HG02943 (cell line): ENCODE measurements around the gene KIRREL3.

Source experiments
- ATAC-seq: cut with Tn5 transposase; IDR thresholded peaks from one replicate; pipeline ENCODE4 v1.9.1; 2021; ENCODE audit warnings: mild to moderate bottlenecking, low read depth, moderate library complexity; ENCODE audit not compliant: unreplicated experiment

KIRREL3 gene

GRCh38 chr11:127000291-127000968 is at the start of gene KIRREL3:
Gene KIRREL3, minus strand, starts transcription at chr11:127000770.
- no peak for ATAC-seq

DNA sequence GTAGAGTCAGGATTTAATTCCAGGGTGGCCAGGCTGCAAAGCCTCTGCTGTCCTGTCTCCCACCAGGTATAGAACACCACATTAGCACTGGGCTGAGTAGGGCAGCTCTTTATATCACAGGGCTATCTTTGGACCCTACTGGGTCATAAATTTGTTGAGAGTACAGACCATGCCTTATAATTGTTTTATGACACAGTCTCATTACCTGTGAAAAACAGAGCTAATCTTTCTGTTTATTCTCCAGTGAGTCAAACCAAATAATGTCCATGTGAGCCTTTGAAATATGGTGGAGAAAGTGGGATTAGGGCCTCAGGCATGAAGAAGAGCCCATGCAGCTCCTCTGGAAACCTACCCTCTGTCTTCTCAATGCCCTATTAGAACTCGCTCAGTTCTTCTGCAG is 49.6 kb upstream of the KIRREL3 start:
- ATAC-seq = no peak

- ATAC-seq = no peak
These were observed 48.9 kb upstream of the KIRREL3 start for GRCh38 chr11:127049486-127049885.

DNA sequence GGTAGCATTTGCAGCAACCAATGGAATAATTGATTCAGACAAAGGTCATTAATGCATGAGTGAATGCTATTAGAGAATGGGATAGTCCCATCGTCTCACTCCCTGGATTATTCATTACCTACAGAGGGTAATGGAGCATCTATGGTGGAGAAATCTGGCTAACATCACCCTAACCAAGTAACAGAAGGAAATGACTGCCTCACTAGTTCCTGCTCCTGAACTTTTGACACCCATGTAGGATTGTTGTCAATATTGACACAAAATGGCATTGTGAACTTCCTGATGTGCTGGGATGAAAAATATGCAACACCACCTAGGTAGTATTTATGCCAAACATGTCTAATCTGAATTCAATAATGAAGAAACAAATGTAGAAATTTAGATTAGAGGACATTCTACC is 44.0 kb upstream of the KIRREL3 start:
- ATAC-seq = no peak

- no peak for ATAC-seq
These were observed 41.9 kb upstream of the KIRREL3 start for GRCh38 chr11:127042445-127042844.

DNA sequence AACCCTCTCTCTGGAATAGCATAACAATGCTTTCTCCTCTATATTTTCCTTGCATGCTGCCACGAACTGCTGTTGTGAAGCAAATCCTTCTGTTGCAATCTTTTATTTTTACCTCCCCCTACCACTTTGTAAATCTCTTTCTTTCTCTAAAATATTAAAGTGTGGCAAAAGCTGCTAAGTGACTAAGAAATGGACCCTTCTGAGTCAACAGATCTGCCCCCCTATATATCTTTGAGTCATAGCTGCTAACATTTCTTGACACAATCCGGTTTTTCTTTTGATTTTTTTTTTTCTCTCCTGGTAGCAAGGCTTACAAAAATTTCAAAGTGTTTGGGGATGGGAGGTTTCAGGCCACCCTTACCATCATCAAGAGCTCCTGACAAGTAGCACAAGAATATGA is 39.0 kb upstream of the KIRREL3 start:
- ATAC-seq = no peak

DNA sequence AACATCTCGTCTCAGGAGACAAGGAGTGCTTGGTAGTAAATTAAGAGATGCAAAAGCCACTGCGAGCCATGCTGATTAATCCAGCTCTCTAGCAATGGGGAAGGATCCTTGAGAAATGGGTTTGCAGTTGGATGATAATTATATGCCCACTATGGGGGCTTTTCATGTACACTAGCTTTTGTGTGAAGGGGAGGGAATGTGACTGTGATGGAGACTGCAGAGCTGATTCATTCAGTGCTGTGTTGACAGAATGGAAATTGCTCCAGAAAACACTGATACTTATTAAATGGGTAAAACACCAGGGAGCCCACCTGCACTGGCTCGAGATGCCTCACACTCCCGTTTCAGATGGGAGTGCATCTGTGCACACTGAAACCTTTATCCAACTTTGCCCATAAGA is 37.0 kb upstream of the KIRREL3 start:
- no peak for ATAC-seq

DNA sequence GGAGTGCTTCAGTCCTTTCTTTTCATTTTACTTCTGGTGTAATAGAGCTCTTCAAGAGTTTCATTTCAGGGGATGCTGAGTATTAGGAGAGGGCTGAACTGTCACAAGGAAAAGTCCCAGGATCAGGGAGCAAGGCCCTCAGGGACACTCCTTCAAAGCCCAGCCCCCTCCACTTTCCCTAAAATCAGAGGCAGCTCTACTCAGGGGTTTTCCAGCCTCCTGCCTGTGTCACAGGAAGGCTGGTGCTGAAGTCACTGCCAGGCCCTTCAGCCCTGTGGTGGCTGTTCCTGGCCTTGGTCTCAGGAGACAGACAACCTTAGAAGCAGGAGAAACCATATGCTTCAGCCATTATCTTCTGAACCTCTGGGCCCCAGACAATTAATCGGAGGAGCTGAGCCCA is 36.4 kb upstream of the KIRREL3 start:
- no peak for ATAC-seq

- ATAC-seq = no peak
These were observed 35.3 kb upstream of the KIRREL3 start for GRCh38 chr11:127035824-127036223.

GRCh38 chr11:127034973-127035372 is 34.4 kb upstream of the KIRREL3 start:
- ATAC-seq = no peak

DNA sequence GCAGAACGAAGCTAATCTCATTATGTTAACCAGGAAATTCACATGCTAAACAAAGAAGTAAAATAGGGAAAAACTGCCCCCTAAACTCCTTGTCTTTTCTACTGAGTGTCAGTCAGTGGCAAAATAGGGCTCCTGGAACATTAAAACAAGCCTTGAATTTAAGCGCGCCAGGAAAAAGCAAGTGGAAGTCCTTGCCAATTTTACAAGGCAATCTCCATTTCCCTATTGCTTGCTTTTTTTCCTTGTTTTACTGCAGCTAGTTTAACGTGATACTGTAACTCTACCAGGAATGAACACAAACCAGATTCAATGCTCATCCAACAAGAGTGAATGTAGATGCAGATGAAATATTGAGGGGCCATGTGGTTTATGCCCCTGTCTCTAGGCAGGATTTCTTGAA is 28.1 kb upstream of the KIRREL3 start:
- ATAC-seq = no peak

DNA sequence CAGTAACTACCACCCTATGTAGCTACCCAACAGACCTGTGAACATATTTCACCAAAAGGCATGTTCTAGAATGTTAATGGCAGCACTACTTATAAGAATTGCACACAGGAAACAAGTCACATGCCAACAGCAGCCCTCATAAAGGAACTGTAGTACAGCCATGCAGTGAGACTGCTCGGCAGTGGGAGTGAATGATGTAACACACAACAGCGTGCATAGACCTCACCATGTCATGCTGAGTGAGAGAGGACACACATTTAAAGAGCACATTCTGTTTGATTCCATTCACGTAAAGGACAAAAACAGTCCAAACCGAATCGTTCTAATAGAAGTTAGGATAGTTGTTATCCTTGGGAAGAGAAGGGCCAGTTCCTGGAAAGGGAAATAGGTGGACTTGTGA is 27.2 kb upstream of the KIRREL3 start:
- no peak for ATAC-seq

DNA sequence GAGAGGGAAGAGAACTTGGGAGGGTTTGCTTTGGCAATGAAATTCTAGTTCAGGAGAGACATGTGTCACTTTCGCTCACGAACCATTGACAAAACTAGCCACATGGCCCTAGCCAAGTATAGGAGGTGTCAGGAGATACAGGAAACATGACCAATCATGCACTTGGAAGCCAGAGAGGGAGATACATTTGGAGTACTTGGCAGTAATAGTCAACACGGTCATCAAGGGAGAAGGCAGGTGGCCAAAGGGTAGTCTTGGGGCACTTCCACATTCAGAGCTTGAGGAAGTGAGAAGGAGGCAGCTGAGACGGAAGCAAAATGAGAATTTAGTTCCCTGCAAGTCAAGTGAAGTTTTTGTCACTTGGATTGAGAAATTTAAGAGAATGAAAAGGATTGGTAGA is 26.4 kb upstream of the KIRREL3 start:
- no peak for ATAC-seq

DNA sequence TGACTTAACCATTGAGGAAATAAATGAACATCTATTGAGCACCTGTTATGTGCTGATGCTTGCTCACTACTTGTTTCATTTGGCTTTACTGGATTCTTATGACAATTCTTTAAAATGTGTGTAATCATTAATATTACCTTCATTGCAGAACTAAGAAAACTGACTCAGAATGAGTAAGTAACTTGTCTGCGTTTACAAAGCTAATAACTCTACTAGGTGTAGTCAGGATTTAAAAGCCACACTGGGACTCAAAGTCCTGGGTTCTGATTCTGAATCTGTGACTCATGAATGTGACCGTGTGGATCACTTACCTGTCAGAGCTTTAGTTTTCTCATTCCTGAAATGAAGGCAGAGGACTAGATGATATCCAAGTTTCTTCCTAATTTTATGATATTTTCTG is 23.4 kb upstream of the KIRREL3 start:
- no peak for ATAC-seq

DNA sequence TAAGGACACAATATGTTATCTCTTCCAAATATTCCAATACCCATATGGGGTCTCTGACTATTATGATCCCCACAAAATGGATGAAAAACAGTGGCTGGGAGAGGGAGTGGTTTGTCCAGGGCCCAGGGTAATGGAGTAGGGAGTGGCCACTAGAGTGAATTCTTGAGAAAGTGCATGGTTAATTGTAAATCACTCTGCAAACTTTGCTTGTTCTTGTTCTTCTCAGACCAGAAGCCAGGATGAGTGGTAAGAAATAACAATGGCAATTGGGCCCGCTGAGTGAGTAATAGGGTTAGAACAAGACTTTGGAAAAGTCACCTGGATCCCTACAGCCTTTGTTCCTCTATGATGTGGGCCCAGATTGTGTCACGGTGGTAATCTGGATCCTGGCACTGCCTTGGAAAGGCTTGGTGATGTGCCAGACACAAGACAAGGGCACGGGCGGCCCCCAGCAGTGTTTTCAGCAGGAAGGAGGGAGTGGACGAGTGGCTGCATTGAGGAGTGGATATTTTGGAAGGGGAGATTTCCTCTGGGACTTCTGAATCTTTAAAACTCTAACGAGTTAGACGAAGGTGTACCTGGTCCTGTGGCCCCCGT is 18.2 kb upstream of the KIRREL3 start:
- ATAC-seq = no peak

GRCh38 chr11:127017482-127017881 is 16.9 kb upstream of the KIRREL3 start:
- no peak for ATAC-seq

DNA sequence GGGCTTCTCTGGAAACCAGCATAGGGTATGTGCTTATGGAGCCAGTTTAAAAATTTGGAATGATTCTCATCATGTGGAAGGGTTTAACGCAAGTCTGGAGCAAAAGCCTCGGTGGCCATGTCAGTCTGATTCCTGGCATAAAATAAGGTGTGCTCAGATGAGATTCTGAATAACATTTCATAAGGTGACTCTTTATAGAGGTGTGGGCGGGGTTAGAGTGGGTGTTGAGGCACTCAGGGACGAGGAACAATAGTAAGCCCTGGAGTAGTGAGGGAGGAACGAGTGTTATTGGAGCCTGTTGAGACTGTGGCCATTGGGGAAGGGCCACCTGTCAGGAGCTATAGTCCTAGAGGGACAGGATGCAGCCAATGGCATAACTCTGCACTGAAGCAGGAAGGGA is 13.0 kb upstream of the KIRREL3 start:
- ATAC-seq = no peak

GRCh38 chr11:127006311-127006710 is 5.7 kb upstream of the KIRREL3 start:
- no peak for ATAC-seq

- no peak for ATAC-seq
These were observed 2.9 kb upstream of the KIRREL3 start for GRCh38 chr11:127003260-127003981.

DNA sequence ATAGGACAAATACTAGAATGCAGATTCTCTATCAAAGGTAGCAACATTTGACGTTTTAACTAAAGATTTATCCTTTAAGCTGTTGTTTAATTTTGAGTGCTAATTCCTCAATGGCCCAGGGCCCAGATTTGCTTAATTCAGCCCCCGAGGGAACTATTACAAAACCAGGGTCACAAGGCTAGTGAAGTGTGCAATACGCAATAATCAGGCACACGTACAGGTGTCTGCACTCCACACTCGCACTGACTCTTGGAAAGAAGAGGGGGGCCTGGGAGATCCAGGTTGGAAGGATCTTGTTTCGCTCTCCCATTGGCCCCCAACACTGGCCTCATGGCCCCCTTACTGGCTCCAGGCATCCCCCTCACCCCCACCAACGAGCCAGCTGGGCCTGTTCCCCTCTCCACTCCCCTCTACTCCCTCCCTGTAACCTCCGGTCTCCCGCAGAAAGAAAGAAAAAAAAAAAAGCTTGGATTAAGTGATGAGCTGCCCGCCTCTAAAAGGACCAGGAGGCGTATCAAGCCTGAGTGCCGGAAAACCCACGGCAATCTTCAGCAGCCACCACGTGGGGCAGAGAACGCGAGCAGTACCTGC is 2.2 kb upstream of the KIRREL3 start:
- no peak for ATAC-seq

GRCh38 chr11:127000981-127001380 is 411 bp upstream of the KIRREL3 start:
- no peak for ATAC-seq

GRCh38 chr11:126999366-126999765 is 1.2 kb downstream of the KIRREL3 start:
- ATAC-seq = no peak
